Measurements from ENCODE around the gene KCNJ12.
A peak's percentile ranks its signal among the peaks of the same experiment; 100 is the strongest.

The KCNJ12 gene

GRCh38 chr17:21379080-21379711 lies 3.0 kb downstream of the KCNJ12 start:
- Mint-ChIP-seq H3K27me3 (peaks cover 46 to 56% of the 10 kb centered on the region in 2 donors), H3K36me3 (no peaks in the 10 kb centered on the region), H3K27ac (no peak overlapping the region), H3K9me3 (no peaks in the 10 kb centered on the region), H3K4me1 (peaks cover 16 to 35% of the 10 kb centered on the region in 2 donors), H3K4me3 (no peak overlapping the region)
- no peak for ATAC-seq (replicated peaks)
- no peak for DNase-seq

GRCh38 chr17:21380659-21381058 lies 4.5 kb downstream of the KCNJ12 start:
- no peak for DNase-seq
- no peak overlapping the region for H3K4me3 Mint-ChIP-seq
- no peaks in the 10 kb centered on the region for H3K36me3 Mint-ChIP-seq
- H3K9me3 Mint-ChIP-seq = no peaks in the 10 kb centered on the region
- no peak overlapping the region for H3K27ac Mint-ChIP-seq
- no peak for ATAC-seq (replicated peaks)
- peaks cover 10 to 25% of the 10 kb centered on the region in 2 donors for H3K4me1 Mint-ChIP-seq
- H3K27me3 Mint-ChIP-seq = peaks cover 42 to 55% of the 10 kb centered on the region in 2 donors

GRCh38 chr17:21381076-21381706 lies 5.0 kb downstream of the KCNJ12 start:
- H3K27me3 Mint-ChIP-seq = peaks cover 41 to 50% of the 10 kb centered on the region in 2 donors
- H3K9me3 Mint-ChIP-seq = no peaks in the 10 kb centered on the region
- no peak for ATAC-seq (replicated peaks)
- no peak for DNase-seq
- H3K4me1 Mint-ChIP-seq = peaks cover 9 to 20% of the 10 kb centered on the region in 2 donors
- H3K27ac Mint-ChIP-seq = no peak overlapping the region
- no peaks in the 10 kb centered on the region for H3K36me3 Mint-ChIP-seq
- no peak overlapping the region for H3K4me3 Mint-ChIP-seq

- H3K4me3 Mint-ChIP-seq = no peak overlapping the region
- no peaks in the 10 kb centered on the region for H3K9me3 Mint-ChIP-seq
- no peaks in the 10 kb centered on the region for H3K36me3 Mint-ChIP-seq
- DNase-seq (no peak), ATAC-seq (replicated peaks) (no peak)
- peaks cover 39 to 40% of the 10 kb centered on the region in 2 donors for H3K27me3 Mint-ChIP-seq
- H3K4me1 Mint-ChIP-seq = peaks cover under 1 to 6% of the 10 kb centered on the region in 2 donors
- peak overlapping the region; percentile 21 for H3K27ac Mint-ChIP-seq
These were observed 6.7 kb downstream of the KCNJ12 start for GRCh38 chr17:21382560-21383495.

GRCh38 chr17:21385281-21385845 lies 9.2 kb downstream of the KCNJ12 start:
- H3K27ac Mint-ChIP-seq = no peak overlapping the region
- H3K4me1 Mint-ChIP-seq = peaks cover 0 to 7% of the 10 kb centered on the region in 2 donors
- peaks cover 33 to 34% of the 10 kb centered on the region in 2 donors for H3K27me3 Mint-ChIP-seq
- no peaks in the 10 kb centered on the region for H3K9me3 Mint-ChIP-seq
- no peak for DNase-seq
- no peak overlapping the region for H3K4me3 Mint-ChIP-seq
- no peak for ATAC-seq (replicated peaks)
- no peaks in the 10 kb centered on the region for H3K36me3 Mint-ChIP-seq

- peaks cover 0 to 7% of the 10 kb centered on the region in 2 donors for H3K4me1 Mint-ChIP-seq
- H3K4me3 Mint-ChIP-seq = no peak overlapping the region
- DNase-seq (no peak), ATAC-seq (replicated peaks) (no peak)
- no peak overlapping the region for H3K27ac Mint-ChIP-seq
- H3K36me3 Mint-ChIP-seq = no peaks in the 10 kb centered on the region
- H3K9me3 Mint-ChIP-seq = no peaks in the 10 kb centered on the region
- peaks cover 37 to 40% of the 10 kb centered on the region in 2 donors for H3K27me3 Mint-ChIP-seq
These were observed 11.5 kb downstream of the KCNJ12 start for GRCh38 chr17:21387616-21388015.

- no peak for ATAC-seq (replicated peaks)
- DNase-seq = no peak
- H3K27me3 Mint-ChIP-seq = peaks cover 37 to 40% of the 10 kb centered on the region in 2 donors
- H3K4me1 Mint-ChIP-seq = peaks cover 0 to 7% of the 10 kb centered on the region in 2 donors
- no peak overlapping the region for H3K27ac Mint-ChIP-seq
- H3K4me3 Mint-ChIP-seq = no peak overlapping the region
- no peaks in the 10 kb centered on the region for H3K36me3 Mint-ChIP-seq
- no peaks in the 10 kb centered on the region for H3K9me3 Mint-ChIP-seq
These were observed 11.9 kb downstream of the KCNJ12 start for GRCh38 chr17:21388066-21388465.

- ATAC-seq (replicated peaks) (peak in 1 of 2 donors; percentile 28), DNase-seq (no peak)
- Mint-ChIP-seq H3K27ac (no peak overlapping the region), H3K27me3 (peaks cover 37 to 40% of the 10 kb centered on the region in 2 donors), H3K4me3 (no peak overlapping the region), H3K9me3 (no peaks in the 10 kb centered on the region), H3K4me1 (peaks cover 0 to 7% of the 10 kb centered on the region in 2 donors), H3K36me3 (no peaks in the 10 kb centered on the region)
These were observed 12.8 kb downstream of the KCNJ12 start for GRCh38 chr17:21388944-21389343.

GRCh38 chr17:21389394-21389793 lies 13.2 kb downstream of the KCNJ12 start:
- ATAC-seq (replicated peaks) (peak; percentile 51 to 59), DNase-seq (no peak)
- Mint-ChIP-seq H3K27me3 (peaks cover 37 to 40% of the 10 kb centered on the region in 2 donors), H3K4me3 (no peak overlapping the region), H3K9me3 (no peaks in the 10 kb centered on the region), H3K4me1 (peaks cover 0 to 7% of the 10 kb centered on the region in 2 donors), H3K36me3 (no peaks in the 10 kb centered on the region), H3K27ac (no peak overlapping the region)

GRCh38 chr17:21390294-21390693 lies 14.1 kb downstream of the KCNJ12 start:
- Mint-ChIP-seq H3K4me1 (peaks cover 0 to 7% of the 10 kb centered on the region in 2 donors), H3K36me3 (no peaks in the 10 kb centered on the region), H3K27me3 (peaks cover 33 to 35% of the 10 kb centered on the region in 2 donors), H3K9me3 (no peaks in the 10 kb centered on the region), H3K4me3 (no peak overlapping the region), H3K27ac (peak overlapping the region; percentile 51)
- no peak for DNase-seq
- ATAC-seq (replicated peaks) = no peak

- no peak for ATAC-seq (replicated peaks)
- no peak overlapping the region for H3K27ac Mint-ChIP-seq
- no peak overlapping the region for H3K4me3 Mint-ChIP-seq
- peaks cover 0 to 7% of the 10 kb centered on the region in 2 donors for H3K4me1 Mint-ChIP-seq
- no peaks in the 10 kb centered on the region for H3K36me3 Mint-ChIP-seq
- no peak for DNase-seq
- no peaks in the 10 kb centered on the region for H3K9me3 Mint-ChIP-seq
- peaks cover 26 to 29% of the 10 kb centered on the region in 2 donors for H3K27me3 Mint-ChIP-seq
These were observed 16.1 kb downstream of the KCNJ12 start for GRCh38 chr17:21392266-21392665.

GRCh38 chr17:21394265-21394664 lies 18.1 kb downstream of the KCNJ12 start:
- no peaks in the 10 kb centered on the region for H3K9me3 Mint-ChIP-seq
- H3K36me3 Mint-ChIP-seq = no peaks in the 10 kb centered on the region
- H3K27me3 Mint-ChIP-seq = peaks cover 20 to 26% of the 10 kb centered on the region in 2 donors
- no peak overlapping the region for H3K27ac Mint-ChIP-seq
- peaks cover 0 to 7% of the 10 kb centered on the region in 2 donors for H3K4me1 Mint-ChIP-seq
- DNase-seq = no peak
- H3K4me3 Mint-ChIP-seq = no peak overlapping the region
- no peak for ATAC-seq (replicated peaks)

GRCh38 chr17:21395764-21396163 lies 19.6 kb downstream of the KCNJ12 start:
- DNase-seq (no peak), ATAC-seq (replicated peaks) (no peak)
- peaks cover 10 to 15% of the 10 kb centered on the region in 2 donors for H3K27me3 Mint-ChIP-seq
- no peaks in the 10 kb centered on the region for H3K9me3 Mint-ChIP-seq
- no peak overlapping the region for H3K4me3 Mint-ChIP-seq
- H3K36me3 Mint-ChIP-seq = no peaks in the 10 kb centered on the region
- H3K4me1 Mint-ChIP-seq = no peaks in the 10 kb centered on the region
- no peak overlapping the region for H3K27ac Mint-ChIP-seq

- DNase-seq (no peak), ATAC-seq (replicated peaks) (no peak)
- no peaks in the 10 kb centered on the region for H3K36me3 Mint-ChIP-seq
- peaks cover 10 to 15% of the 10 kb centered on the region in 2 donors for H3K27me3 Mint-ChIP-seq
- H3K9me3 Mint-ChIP-seq = no peaks in the 10 kb centered on the region
- H3K27ac Mint-ChIP-seq = no peak overlapping the region
- no peak overlapping the region for H3K4me3 Mint-ChIP-seq
- H3K4me1 Mint-ChIP-seq = no peaks in the 10 kb centered on the region
These were observed 20.1 kb downstream of the KCNJ12 start for GRCh38 chr17:21396237-21396636.
